ENCODE results near the gene TEX35.

- TF ChIP-seq REST (IDR thresholded peaks at IDR 0.05; ENCODE audit: insufficient read depth in 1 of 2, low read depth in 2 of 2, low read length in 2 of 2) (no peak), POLR2AphosphoS5 (IDR thresholded peaks at IDR 0.05; ENCODE audit: low read depth, low read length) (no peak), FOXP2 (optimal IDR thresholded peaks at IDR 0.05; ENCODE audit: borderline replicate concordance, extremely low read depth, extremely low read length, insufficient read depth) (no peak), SIN3A (IDR thresholded peaks at IDR 0.05; ENCODE audit: borderline replicate concordance, insufficient read depth, low read length) (no peak), TAF1 (IDR thresholded peaks at IDR 0.05; ENCODE audit: borderline replicate concordance, insufficient read depth, low read length) (no peak)
Observed at GRCh38 chr1:178487070-178487615, 25.8 kb upstream of the TEX35 start.
